SK-N-SH (cell line): ENCODE measurements around the gene TCEAL2. TPM values are rescaled to one million over a fixed set of nuclear protein-coding genes. Genes with fewer than 3 reads are reported as not detected.

ENCODE experiments used
- CTCF ChIA-PET: fragments of 300-600, 350-600 bp; formaldehyde crosslinking; extraction: SDS; loops from one replicate; lab custom pipeline; 2021; lab: Yijun Ruan, JAX
- POLR2A ChIA-PET: fragments of 350-600 bp; sonication (Branson Sonifier 250); formaldehyde crosslinking; extraction: SDS; loops from one replicate; lab custom pipeline; 2020; ENCODE audit warnings: antibody characterized with exemption, inconsistent platforms; lab: Yijun Ruan, JAX
- DNase-seq: peaks from one replicate; pipeline ENCODE4 v3.0.0; 2012
- H2AFZ ChIP-seq: fragments of 200-600 bp; sonication (generic); 2 replicates; pipeline ENCODE4 v1.8.1; 2016; ENCODE audit warnings: antibody characterized with exemption, mild to moderate bottlenecking, low read depth
- H3F3A ChIP-seq: fragments of 200-600 bp; sonication (generic); replicated peaks from 2 replicates; pipeline ENCODE3; 2016; ENCODE audit warnings: antibody characterized with exemption, mild to moderate bottlenecking; ENCODE audit not compliant: insufficient read depth
- H3K27ac ChIP-seq, 2 experiments: fragments of 200-500 bp in 1 of 2; fragments of 200-600 bp in 1 of 2; sonication (Bioruptor generic) in 1 of 2; sonication (generic), shearing (Covaris generic) in 1 of 2; 2 replicates each; pipeline versions ENCODE4 v1.5.1 to v1.6.1; 2014 to 2016; ENCODE audit warnings: low read depth in 2 of 2, inconsistent platforms in 1 of 2, low read length in 1 of 2, mild to moderate bottlenecking in 1 of 2, mixed read lengths in 1 of 2
- H3K27me3 ChIP-seq: fragments of 200-600 bp; sonication (generic), shearing (Covaris generic); 2 replicates; pipeline ENCODE4 v1.6.1; 2016; ENCODE audit warnings: mixed run types; ENCODE audit not compliant: insufficient read depth
- H3K36me3 ChIP-seq, 2 experiments: fragments of 200-500 bp in 1 of 2; fragments of 200-600 bp in 1 of 2; sonication (Bioruptor generic) in 1 of 2; sonication (generic) in 1 of 2; replicated peaks in 1 of 2; 2 replicates each; pipeline versions ENCODE3 to v1.5.1; 2014 to 2016; ENCODE audit warnings: low read length in 1 of 2, mild to moderate bottlenecking in 1 of 2; ENCODE audit not compliant: insufficient read depth in 2 of 2, control insufficient read depth in 1 of 2
- H3K4me1 ChIP-seq, 2 experiments: fragments of 200-500 bp in 1 of 2; fragments of 200-600 bp in 1 of 2; sonication (Bioruptor generic) in 1 of 2; sonication (generic), shearing (Covaris generic) in 1 of 2; 2 replicates each; pipeline versions ENCODE4 v1.5.1 to v1.6.1; 2014 to 2016; ENCODE audit warnings: low read depth in 1 of 2, low read length in 1 of 2, mixed run types in 1 of 2; ENCODE audit not compliant: insufficient read depth in 2 of 2, control insufficient read depth in 1 of 2
- H3K4me2 ChIP-seq: fragments of 200-600 bp; sonication (generic), shearing (Covaris generic); 2 replicates; pipeline ENCODE4 v1.6.1; 2017; ENCODE audit warnings: mixed run types
- H3K4me3 ChIP-seq, 2 experiments: fragments of 200-500 bp in 1 of 2; fragments of 200-600 bp in 1 of 2; sonication (Bioruptor generic) in 1 of 2; sonication (generic), shearing (Covaris generic) in 1 of 2; 2 replicates each; pipeline versions ENCODE4 v1.5.1 to v1.8.1; 2014 to 2016; ENCODE audit warnings: low read depth in 2 of 2, inconsistent platforms in 1 of 2, low read length in 1 of 2, mild to moderate bottlenecking in 1 of 2, mixed read lengths in 1 of 2, moderate library complexity in 1 of 2
- H3K79me2 ChIP-seq: fragments of 200-600 bp; sonication (generic); 2 replicates; pipeline ENCODE4 v1.8.1; 2017; ENCODE audit warnings: mild to moderate bottlenecking; ENCODE audit not compliant: insufficient read depth
- H3K9ac ChIP-seq: fragments of 200-600 bp; sonication (generic); 2 replicates; pipeline ENCODE4 v1.6.1; 2017; ENCODE audit warnings: mixed run types
- H3K9me2 ChIP-seq: fragments of 200-600 bp; sonication (generic); 2 replicates; pipeline ENCODE4 v1.6.1; 2017; ENCODE audit warnings: mixed run types
- H3K9me3 ChIP-seq: fragments of 200-600 bp; sonication (generic); 2 replicates; pipeline ENCODE4 v1.6.1; 2017; ENCODE audit warnings: mixed run types, mild to moderate bottlenecking, moderate library complexity
- H4K20me1 ChIP-seq: fragments of 200-600 bp; sonication (generic); 2 replicates; pipeline ENCODE4 v1.6.1; 2017; ENCODE audit warnings: mild to moderate bottlenecking, mixed run types; ENCODE audit not compliant: insufficient read depth
- EZH2phosphoT487 ChIP-seq: fragments of 200-600 bp; sonication (generic); IDR thresholded peaks from 2 replicates; pipeline ENCODE4 v1.6.1; 2017; ENCODE audit warnings: low read depth, mixed run types, mild to moderate bottlenecking, antibody characterized with exemption, moderate library complexity, borderline replicate concordance
- FOSL2 ChIP-seq: IDR thresholded peaks from 2 replicates; pipeline ENCODE4 v1.4.0; 2012; ENCODE audit warnings: low read depth, mild to moderate bottlenecking, moderate library complexity, borderline replicate concordance
- GABPA ChIP-seq: IDR thresholded peaks from 2 replicates; pipeline ENCODE4 v1.4.0; 2012; ENCODE audit warnings: low read depth, mild to moderate bottlenecking
- MEF2A ChIP-seq: IDR thresholded peaks from 2 replicates; pipeline ENCODE4 v1.4.0; 2012; ENCODE audit warnings: low read depth, borderline replicate concordance
- MXI1 ChIP-seq: IDR thresholded peaks from 2 replicates; pipeline ENCODE4 v1.6.1; 2012; ENCODE audit warnings: mild to moderate bottlenecking, low read depth, low read length, improper control_type of control experiment
- NFIC ChIP-seq: IDR thresholded peaks from 2 replicates; pipeline ENCODE4 v1.4.0; 2012; ENCODE audit warnings: borderline replicate concordance
- NRF1 ChIP-seq: IDR thresholded peaks from 2 replicates; pipeline ENCODE4 v1.6.1; 2012; ENCODE audit warnings: low read depth, mild to moderate bottlenecking, low read length
- POLR2AphosphoS5 ChIP-seq: IDR thresholded peaks from 2 replicates; pipeline ENCODE4 v1.6.1; 2012; ENCODE audit warnings: low read depth, low read length
- RAD21 ChIP-seq: IDR thresholded peaks from 2 replicates; pipeline ENCODE4 v1.6.1; 2012; ENCODE audit warnings: mild to moderate bottlenecking, low read length
- RCOR1 ChIP-seq: fragments of 150-350 bp; IDR thresholded peaks from 2 replicates; pipeline ENCODE4 v1.6.1; 2017; ENCODE audit warnings: antibody characterized with exemption, low read length
- RXRA ChIP-seq: IDR thresholded peaks from 2 replicates; pipeline ENCODE4 v1.4.0; 2012; ENCODE audit warnings: low read depth, mild to moderate bottlenecking, borderline replicate concordance
- SMC3 ChIP-seq: IDR thresholded peaks from 2 replicates; pipeline ENCODE4 v1.6.1; 2012; ENCODE audit warnings: low read depth, low read length, improper control_type of control experiment
- TAF1 ChIP-seq: IDR thresholded peaks from 2 replicates; pipeline ENCODE4 v1.6.1; 2012; ENCODE audit warnings: low read depth, mild to moderate bottlenecking, low read length, moderate library complexity, borderline replicate concordance
- YY1 ChIP-seq: IDR thresholded peaks from 2 replicates; pipeline ENCODE4 v1.4.0; 2012; ENCODE audit warnings: low read depth, mild to moderate bottlenecking
- WGBS: methylation state at CpG from one replicate; pipeline ENCODE4 v1.1.6; 2017; ENCODE audit warnings: low lambda C conversion rate; 5-methylcytosine and 5-hydroxymethylcytosine counted together
- polyA plus RNA-seq, 3 experiments: library from polyadenylated mRNA; depleted of rRNA; stranded (reverse); fragments of >200 nt; gene quantifications; 2 replicates each; pipeline ENCODE4 v1.2.3, GENCODE V29; 2012
- TF ChIP-seq, protein P1 (sequence below): IDR thresholded peaks from 2 replicates; pipeline ENCODE4; 2012
- TF ChIP-seq, protein P2 (sequence below): IDR thresholded peaks from 2 replicates; pipeline ENCODE4 v1.6.1; 2012; ENCODE audit warnings: mild to moderate bottlenecking, low read depth, low read length, moderate library complexity
- TF ChIP-seq, protein P3 (sequence below): fragments of 150-350 bp; IDR thresholded peaks from 2 replicates; pipeline ENCODE4 v1.6.1; 2016; ENCODE audit warnings: mild to moderate bottlenecking, low read depth, low read length
- TF ChIP-seq, protein P4 (sequence below): IDR thresholded peaks from 2 replicates; pipeline ENCODE4 v1.4.0; 2012; ENCODE audit warnings: low read depth, borderline replicate concordance

The TCEAL2 gene
- polyA plus RNA-seq, 1 of the 3 experiments (the other 2 are of a cell fraction) = 0.12 TPM

DNA sequence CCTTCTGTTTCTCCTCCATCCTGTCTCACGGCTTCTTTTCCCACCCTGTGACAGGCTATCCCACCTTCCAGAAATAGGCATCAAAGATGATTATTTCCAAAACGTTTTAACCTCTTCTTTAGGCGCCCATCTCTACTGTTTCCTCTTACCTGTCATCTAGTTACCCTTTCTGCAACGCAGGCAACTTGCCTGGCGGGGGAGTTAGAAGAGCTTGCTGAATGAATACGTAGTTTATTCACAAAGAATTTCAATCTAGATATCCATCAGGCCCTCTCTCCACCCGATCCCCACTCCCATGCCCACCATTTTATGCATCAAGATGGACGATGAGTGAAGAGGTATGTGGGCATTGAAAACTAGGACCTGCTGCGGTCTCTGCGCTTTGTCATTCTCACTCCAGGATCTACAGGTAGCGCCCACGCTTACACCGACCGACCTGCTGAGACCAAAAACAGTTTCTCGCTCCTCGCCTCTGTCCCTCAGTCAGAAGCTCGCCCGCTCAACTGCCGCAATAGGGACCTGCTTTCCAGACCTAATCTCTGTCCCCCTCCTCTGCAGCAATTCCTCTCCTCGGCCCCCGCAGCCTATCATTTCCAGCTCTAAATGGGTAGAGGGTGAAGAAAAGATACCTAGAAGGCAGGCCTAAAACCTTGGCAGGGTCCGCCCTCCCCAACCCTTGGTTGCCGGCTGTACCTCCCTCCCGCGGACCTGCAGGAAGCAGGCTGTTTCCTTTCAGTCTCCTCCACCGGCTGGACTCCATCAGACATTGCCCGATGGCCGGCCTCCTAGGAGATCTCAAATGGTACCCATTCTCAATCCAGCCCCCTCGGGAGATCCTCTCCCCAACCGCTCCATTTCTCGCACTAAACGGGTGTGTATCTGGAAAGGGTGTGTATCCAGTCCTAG lies 29.7 kb downstream of the TCEAL2 start (continued):
- TF ChIP-seq YY1 (no peak), RCOR1 (no peak), EZH2phosphoT487 (no peak), RXRA (no peak), NFIC (no peak), RAD21 (no peak), TAF1 (no peak)
- TF ChIP-seq, protein P1, sequence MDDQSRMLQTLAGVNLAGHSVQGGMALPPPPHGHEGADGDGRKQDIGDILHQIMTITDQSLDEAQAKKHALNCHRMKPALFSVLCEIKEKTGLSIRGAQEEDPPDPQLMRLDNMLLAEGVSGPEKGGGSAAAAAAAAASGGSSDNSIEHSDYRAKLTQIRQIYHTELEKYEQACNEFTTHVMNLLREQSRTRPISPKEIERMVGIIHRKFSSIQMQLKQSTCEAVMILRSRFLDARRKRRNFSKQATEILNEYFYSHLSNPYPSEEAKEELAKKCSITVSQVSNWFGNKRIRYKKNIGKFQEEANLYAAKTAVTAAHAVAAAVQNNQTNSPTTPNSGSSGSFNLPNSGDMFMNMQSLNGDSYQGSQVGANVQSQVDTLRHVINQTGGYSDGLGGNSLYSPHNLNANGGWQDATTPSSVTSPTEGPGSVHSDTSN = no peak
- TF ChIP-seq, protein P2, sequence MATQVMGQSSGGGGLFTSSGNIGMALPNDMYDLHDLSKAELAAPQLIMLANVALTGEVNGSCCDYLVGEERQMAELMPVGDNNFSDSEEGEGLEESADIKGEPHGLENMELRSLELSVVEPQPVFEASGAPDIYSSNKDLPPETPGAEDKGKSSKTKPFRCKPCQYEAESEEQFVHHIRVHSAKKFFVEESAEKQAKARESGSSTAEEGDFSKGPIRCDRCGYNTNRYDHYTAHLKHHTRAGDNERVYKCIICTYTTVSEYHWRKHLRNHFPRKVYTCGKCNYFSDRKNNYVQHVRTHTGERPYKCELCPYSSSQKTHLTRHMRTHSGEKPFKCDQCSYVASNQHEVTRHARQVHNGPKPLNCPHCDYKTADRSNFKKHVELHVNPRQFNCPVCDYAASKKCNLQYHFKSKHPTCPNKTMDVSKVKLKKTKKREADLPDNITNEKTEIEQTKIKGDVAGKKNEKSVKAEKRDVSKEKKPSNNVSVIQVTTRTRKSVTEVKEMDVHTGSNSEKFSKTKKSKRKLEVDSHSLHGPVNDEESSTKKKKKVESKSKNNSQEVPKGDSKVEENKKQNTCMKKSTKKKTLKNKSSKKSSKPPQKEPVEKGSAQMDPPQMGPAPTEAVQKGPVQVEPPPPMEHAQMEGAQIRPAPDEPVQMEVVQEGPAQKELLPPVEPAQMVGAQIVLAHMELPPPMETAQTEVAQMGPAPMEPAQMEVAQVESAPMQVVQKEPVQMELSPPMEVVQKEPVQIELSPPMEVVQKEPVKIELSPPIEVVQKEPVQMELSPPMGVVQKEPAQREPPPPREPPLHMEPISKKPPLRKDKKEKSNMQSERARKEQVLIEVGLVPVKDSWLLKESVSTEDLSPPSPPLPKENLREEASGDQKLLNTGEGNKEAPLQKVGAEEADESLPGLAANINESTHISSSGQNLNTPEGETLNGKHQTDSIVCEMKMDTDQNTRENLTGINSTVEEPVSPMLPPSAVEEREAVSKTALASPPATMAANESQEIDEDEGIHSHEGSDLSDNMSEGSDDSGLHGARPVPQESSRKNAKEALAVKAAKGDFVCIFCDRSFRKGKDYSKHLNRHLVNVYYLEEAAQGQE = no peak

DNA sequence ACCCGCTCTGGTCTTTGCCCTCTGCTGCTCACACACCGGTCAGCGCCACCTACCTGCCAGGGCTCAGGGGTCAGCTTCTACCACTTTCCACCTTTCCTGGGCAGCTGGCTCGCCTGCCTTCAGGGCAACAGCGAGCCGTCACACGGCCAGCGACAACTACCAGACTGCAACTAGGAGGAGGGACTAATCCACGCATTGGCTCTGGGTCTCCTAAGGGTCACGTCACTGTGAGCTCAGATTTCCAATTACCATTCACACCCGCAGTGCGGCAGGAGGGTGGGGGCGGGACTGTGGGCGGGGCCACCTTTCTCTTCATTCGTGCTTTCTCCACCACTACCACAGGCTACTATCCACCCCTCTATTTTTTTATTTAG lies 30.3 kb downstream of the TCEAL2 start, which contains the start of gene BEX5:
Gene BEX5, minus strand, starts transcription at position 172 of the 374 bp plus-strand sequence. CDS start 1,712 bp downstream, outside the sequence.
- POLR2A ChIA-PET = no interaction called here
- Histone ChIP-seq H3K4me1 (no peaks in the 10 kb centered on the region), H3K4me2 (no peak within 1 kb of the TSS; the same call in 1 of the 2 replicates), H3K9me3 (no peaks in the 10 kb centered on the region), H2AFZ (no peak within 1 kb of the TSS), H4K20me1 (no peaks in the 10 kb centered on the region), H3K27me3 (peaks cover 13% of the 10 kb centered on the region; the same call in 1 of the 2 replicates), H3K36me3 (no peaks in the 10 kb centered on the region), H3F3A (no peaks in the 10 kb centered on the region), H3K9me2 (no peaks in the 10 kb centered on the region), H3K9ac (no peak within 1 kb of the TSS), H3K4me3 (peak within 1 kb of the TSS; percentile 32 to 39; a peak in 3 of 4 replicates), H3K79me2 (no peaks in the 10 kb centered on the region), H3K27ac (no peak within 1 kb of the TSS)
- peak; percentile 53 for DNase-seq
- CTCF ChIA-PET = no interaction called here
- WGBS = 3% methylated on average over 7 of the region's 15 CpGs
- TF ChIP-seq, protein P3, sequence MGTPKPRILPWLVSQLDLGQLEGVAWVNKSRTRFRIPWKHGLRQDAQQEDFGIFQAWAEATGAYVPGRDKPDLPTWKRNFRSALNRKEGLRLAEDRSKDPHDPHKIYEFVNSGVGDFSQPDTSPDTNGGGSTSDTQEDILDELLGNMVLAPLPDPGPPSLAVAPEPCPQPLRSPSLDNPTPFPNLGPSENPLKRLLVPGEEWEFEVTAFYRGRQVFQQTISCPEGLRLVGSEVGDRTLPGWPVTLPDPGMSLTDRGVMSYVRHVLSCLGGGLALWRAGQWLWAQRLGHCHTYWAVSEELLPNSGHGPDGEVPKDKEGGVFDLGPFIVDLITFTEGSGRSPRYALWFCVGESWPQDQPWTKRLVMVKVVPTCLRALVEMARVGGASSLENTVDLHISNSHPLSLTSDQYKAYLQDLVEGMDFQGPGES = no peak
- TF ChIP-seq GABPA (no peak), POLR2AphosphoS5 (no peak), FOSL2 (no peak), RCOR1 (no peak), MEF2A (no peak), EZH2phosphoT487 (no peak), NRF1 (no peak), SMC3 (no peak), MXI1 (no peak)
- TF ChIP-seq, protein P2 = no peak
- TF ChIP-seq, protein P4, sequence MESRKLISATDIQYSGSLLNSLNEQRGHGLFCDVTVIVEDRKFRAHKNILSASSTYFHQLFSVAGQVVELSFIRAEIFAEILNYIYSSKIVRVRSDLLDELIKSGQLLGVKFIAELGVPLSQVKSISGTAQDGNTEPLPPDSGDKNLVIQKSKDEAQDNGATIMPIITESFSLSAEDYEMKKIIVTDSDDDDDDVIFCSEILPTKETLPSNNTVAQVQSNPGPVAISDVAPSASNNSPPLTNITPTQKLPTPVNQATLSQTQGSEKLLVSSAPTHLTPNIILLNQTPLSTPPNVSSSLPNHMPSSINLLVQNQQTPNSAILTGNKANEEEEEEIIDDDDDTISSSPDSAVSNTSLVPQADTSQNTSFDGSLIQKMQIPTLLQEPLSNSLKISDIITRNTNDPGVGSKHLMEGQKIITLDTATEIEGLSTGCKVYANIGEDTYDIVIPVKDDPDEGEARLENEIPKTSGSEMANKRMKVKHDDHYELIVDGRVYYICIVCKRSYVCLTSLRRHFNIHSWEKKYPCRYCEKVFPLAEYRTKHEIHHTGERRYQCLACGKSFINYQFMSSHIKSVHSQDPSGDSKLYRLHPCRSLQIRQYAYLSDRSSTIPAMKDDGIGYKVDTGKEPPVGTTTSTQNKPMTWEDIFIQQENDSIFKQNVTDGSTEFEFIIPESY = no peak
